SK-N-MC (cell line): ENCODE data around the gene CCDC121.
"Not testable (repeated sequence)": the region's sequence is repeated elsewhere in the genome, so short reads cannot be mapped to it uniquely, and the experiment has no call there.

Experiments
- EZH2 ChIP-seq: fragments of 200-600 bp; sonication (generic); IDR thresholded peaks from one replicate; pipeline ENCODE4 v1.6.1; 2017; ENCODE audit warnings: antibody characterized with exemption
- FOXP2 ChIP-seq: optimal IDR thresholded peaks from 2 replicates; pipeline ENCODE3; 2011; ENCODE audit warnings: mild to moderate bottlenecking, moderate library complexity; ENCODE audit not compliant: insufficient read depth; ENCODE audit errors: extremely low read length, control extremely low read depth
- POLR2AphosphoS5 ChIP-seq: IDR thresholded peaks from 2 replicates; pipeline ENCODE4 v1.6.1; 2012; ENCODE audit warnings: mild to moderate bottlenecking, low read depth, low read length, borderline replicate concordance

GRCh38 chr2:27594020-27594703 is 34.6 kb downstream of the CCDC121 start:
- not testable (repeated sequence) for TF ChIP-seq EZH2, POLR2AphosphoS5, FOXP2
